HepG2 (cell line): Measurements from ENCODE around the gene FAM13B. TPM values are rescaled to one million over a fixed set of nuclear protein-coding genes. Genes with fewer than 3 reads are reported as not detected.

ENCODE experiments used
- CHD2 ChIP-seq: IDR thresholded peaks from 2 replicates; pipeline ENCODE4 v1.6.1; 2011; ENCODE audit warnings: low read depth, low read length, improper control_type of control experiment
- FUBP1 ChIP-seq: sonication (generic); formaldehyde crosslinking; IDR thresholded peaks from 2 replicates; pipeline ENCODE4 v1.5.1; 2020; ENCODE audit warnings: missing genetic modification reagents, mild to moderate bottlenecking, borderline replicate concordance
- PHF20 ChIP-seq: sonication (generic); formaldehyde crosslinking; IDR thresholded peaks from 2 replicates; pipeline ENCODE4 v1.5.0; 2020; ENCODE audit warnings: mild to moderate bottlenecking, missing genetic modification reagents
- RAD51 ChIP-seq: fragments of 450-650 bp; IDR thresholded peaks from 2 replicates; pipeline ENCODE4 v1.6.1; 2016; ENCODE audit warnings: borderline replicate concordance
- REPIN1 ChIP-seq: sonication (generic); formaldehyde crosslinking; IDR thresholded peaks from 2 replicates; pipeline ENCODE4 v1.8.0; 2022; ENCODE audit warnings: missing genetic modification reagents, low read depth, mild to moderate bottlenecking, borderline replicate concordance
- SMARCE1 ChIP-seq: fragments of 450-650 bp; IDR thresholded peaks from 2 replicates; pipeline ENCODE4 v1.6.1; 2017; ENCODE audit warnings: borderline replicate concordance
- SOX5 ChIP-seq: IDR thresholded peaks from 2 replicates; pipeline ENCODE4 v1.6.1; 2016; ENCODE audit warnings: borderline replicate concordance
- TSC22D2 ChIP-seq: sonication (generic); formaldehyde crosslinking; IDR thresholded peaks from 2 replicates; pipeline ENCODE4 v1.5.1; 2020; ENCODE audit warnings: missing genetic modification reagents, mild to moderate bottlenecking, borderline replicate concordance
- ZHX2 ChIP-seq, 2 experiments: sonication (generic) in 1 of 2; formaldehyde crosslinking in 1 of 2; IDR thresholded peaks; 2 replicates each; pipeline versions ENCODE4 v1.6.1 to v1.9.0; 2014 to 2022; ENCODE audit warnings: antibody characterized with exemption in 1 of 2, borderline replicate concordance in 1 of 2, inconsistent platforms in 1 of 2, low read depth in 1 of 2, missing genetic modification reagents in 1 of 2
- ZNF136 ChIP-seq: sonication (generic); formaldehyde crosslinking; IDR thresholded peaks from 2 replicates; pipeline ENCODE4 v1.8.1; 2022; ENCODE audit warnings: low read depth, mild to moderate bottlenecking, moderate library complexity, missing genetic modification reagents
- ZNF326 ChIP-seq: sonication (generic); formaldehyde crosslinking; IDR thresholded peaks from 2 replicates; pipeline ENCODE4 v1.4.0; 2020; ENCODE audit warnings: missing genetic modification reagents, borderline replicate concordance
- ZNF432 ChIP-seq: sonication (generic); formaldehyde crosslinking; IDR thresholded peaks from 2 replicates; pipeline ENCODE4 v1.5.0; 2020; ENCODE audit warnings: missing genetic modification reagents, mild to moderate bottlenecking, borderline replicate concordance
- ZNF543 ChIP-seq: sonication (generic); formaldehyde crosslinking; IDR thresholded peaks from 2 replicates; pipeline ENCODE4 v1.4.0; 2020; ENCODE audit warnings: mild to moderate bottlenecking, missing genetic modification reagents
- polyA plus RNA-seq, 8 experiments: library from polyadenylated mRNA; depleted of rRNA in 3 of 8; stranded (reverse) in 7 of 8; unstranded in 1 of 8; fragments of >200 nt; fragmentation: Illumina TruSeq in 4 of 8; extraction: Trizol in 4 of 8; gene quantifications; 2 replicates each; pipeline versions ENCODE4 v1.2.1 to v1.2.3, GENCODE V29; 2011 to 2016; ENCODE audit warnings: low read depth in 4 of 8, missing spikeins in 1 of 8, mixed read lengths in 1 of 8; ENCODE audit not compliant: insufficient read depth in 1 of 8
- total RNA-seq, 5 experiments: library from RNA; depleted of rRNA; stranded (reverse); fragments of >200 nt; fragmentation: Illumina TruSeq; extraction: Trizol; gene quantifications; 2 replicates each; pipeline ENCODE4 v1.2.3, GENCODE V29; 2016; ENCODE audit warnings: low read depth in 1 of 5
- TF ChIP-seq, protein P1 (sequence below): sonication (generic); formaldehyde crosslinking; IDR thresholded peaks from 2 replicates; pipeline ENCODE4 v1.4.0; 2020; ENCODE audit warnings: mild to moderate bottlenecking, missing genetic modification reagents

FAM13B gene
- total and polyA plus RNA-seq, 2 of the 13 experiments (the other 11 are each of a cell fraction or from before 2014, with no cell fraction given): 6.9 to 11.5 TPM

- TF ChIP-seq ZHX2 (IDR thresholded peaks at IDR 0.05; ENCODE audit: low read depth): no peak
- no peak for TF ChIP-seq ZHX2 (CRISPR knock-in tag; IDR thresholded peaks at IDR 0.05; ENCODE audit: borderline replicate concordance)
- TF ChIP-seq ZNF543 (CRISPR knock-in tag): no peak
- TF ChIP-seq REPIN1 (CRISPR knock-in tag): no peak
- no peak for TF ChIP-seq ZNF326
- TF ChIP-seq PHF20 (CRISPR knock-in tag): no peak
- no peak for TF ChIP-seq SOX5
- TF ChIP-seq RAD51: no peak
- no peak for TF ChIP-seq SMARCE1
- no peak for TF ChIP-seq TSC22D2
- TF ChIP-seq ZNF432 (CRISPR knock-in tag): no peak
- no peak for TF ChIP-seq FUBP1 (CRISPR knock-in tag)
- TF ChIP-seq CHD2: no peak
- no peak for TF ChIP-seq ZNF136 (CRISPR knock-in tag)
- TF ChIP-seq, protein P1, sequence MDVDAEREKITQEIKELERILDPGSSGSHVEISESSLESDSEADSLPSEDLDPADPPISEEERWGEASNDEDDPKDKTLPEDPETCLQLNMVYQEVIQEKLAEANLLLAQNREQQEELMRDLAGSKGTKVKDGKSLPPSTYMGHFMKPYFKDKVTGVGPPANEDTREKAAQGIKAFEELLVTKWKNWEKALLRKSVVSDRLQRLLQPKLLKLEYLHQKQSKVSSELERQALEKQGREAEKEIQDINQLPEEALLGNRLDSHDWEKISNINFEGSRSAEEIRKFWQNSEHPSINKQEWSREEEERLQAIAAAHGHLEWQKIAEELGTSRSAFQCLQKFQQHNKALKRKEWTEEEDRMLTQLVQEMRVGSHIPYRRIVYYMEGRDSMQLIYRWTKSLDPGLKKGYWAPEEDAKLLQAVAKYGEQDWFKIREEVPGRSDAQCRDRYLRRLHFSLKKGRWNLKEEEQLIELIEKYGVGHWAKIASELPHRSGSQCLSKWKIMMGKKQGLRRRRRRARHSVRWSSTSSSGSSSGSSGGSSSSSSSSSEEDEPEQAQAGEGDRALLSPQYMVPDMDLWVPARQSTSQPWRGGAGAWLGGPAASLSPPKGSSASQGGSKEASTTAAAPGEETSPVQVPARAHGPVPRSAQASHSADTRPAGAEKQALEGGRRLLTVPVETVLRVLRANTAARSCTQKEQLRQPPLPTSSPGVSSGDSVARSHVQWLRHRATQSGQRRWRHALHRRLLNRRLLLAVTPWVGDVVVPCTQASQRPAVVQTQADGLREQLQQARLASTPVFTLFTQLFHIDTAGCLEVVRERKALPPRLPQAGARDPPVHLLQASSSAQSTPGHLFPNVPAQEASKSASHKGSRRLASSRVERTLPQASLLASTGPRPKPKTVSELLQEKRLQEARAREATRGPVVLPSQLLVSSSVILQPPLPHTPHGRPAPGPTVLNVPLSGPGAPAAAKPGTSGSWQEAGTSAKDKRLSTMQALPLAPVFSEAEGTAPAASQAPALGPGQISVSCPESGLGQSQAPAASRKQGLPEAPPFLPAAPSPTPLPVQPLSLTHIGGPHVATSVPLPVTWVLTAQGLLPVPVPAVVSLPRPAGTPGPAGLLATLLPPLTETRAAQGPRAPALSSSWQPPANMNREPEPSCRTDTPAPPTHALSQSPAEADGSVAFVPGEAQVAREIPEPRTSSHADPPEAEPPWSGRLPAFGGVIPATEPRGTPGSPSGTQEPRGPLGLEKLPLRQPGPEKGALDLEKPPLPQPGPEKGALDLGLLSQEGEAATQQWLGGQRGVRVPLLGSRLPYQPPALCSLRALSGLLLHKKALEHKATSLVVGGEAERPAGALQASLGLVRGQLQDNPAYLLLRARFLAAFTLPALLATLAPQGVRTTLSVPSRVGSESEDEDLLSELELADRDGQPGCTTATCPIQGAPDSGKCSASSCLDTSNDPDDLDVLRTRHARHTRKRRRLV: no peak
These were observed 72.7 kb downstream of the FAM13B start (continued) for GRCh38 chr5:137960141-137960540.
